ENCODE results near the gene PRSS56. TPM values are rescaled to one million over a fixed set of nuclear protein-coding genes. Genes with fewer than 3 reads are reported as not detected.
A peak's percentile ranks its signal among the peaks of the same experiment; 100 is the strongest.

PRSS56 gene
- total RNA-seq, 1 experiment from 2014 or later: not detected

DNA sequence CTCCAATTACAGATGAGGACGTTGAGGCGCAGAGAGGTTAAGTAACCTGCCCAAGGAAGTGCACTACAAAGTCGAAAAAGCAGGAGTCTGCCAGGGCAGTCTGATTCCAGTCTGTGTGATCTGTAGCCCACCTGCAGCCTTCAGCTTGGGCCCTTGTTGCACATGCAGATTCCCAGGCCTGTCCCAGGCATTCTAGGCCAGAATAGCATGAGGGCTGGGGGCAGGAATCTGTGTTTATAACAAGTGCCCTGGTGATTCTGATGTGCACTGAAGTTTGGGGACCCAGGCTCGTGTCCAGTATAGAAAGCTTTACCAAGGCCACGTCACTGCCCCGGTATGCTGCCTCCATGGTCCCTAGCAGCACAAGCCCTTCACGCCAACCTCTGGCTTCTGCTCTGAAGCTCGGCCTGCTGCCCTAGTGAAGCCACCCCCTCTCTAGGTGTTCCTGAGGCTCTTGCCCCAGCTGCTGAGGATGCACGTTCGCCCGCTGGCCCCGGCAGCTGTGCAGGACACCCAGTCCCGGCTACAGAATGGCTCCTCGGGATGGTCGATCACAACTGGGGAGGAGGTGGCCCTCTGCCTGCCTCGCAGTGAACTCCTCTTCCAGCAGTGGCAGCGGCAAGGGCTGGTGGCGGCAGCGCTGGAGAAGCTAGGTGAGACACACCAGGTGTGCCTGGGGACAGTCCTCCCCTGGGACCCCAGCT lies 23.9 kb downstream of the PRSS56 start:
- Histone ChIP-seq H4K20me1 (ENCODE audit: insufficient read depth, low read depth, low read length) (peaks cover 52% of the 10 kb centered on the region; the same call in 1 of the 2 replicates), H3K9me2 (replicated peaks; ENCODE audit: insufficient read depth, low read length) (no peaks in the 10 kb centered on the region), H3K4me1 (ENCODE audit: low read length) (no peaks in the 10 kb centered on the region), H3K79me2 (ENCODE audit: low read length) (peaks cover 19% of the 10 kb centered on the region), H3K9me3 (ENCODE audit: low read length) (no peaks in the 10 kb centered on the region), H3K36me3 (ENCODE audit: insufficient read depth, low read length) (peaks cover 16% of the 10 kb centered on the region; the same call in 1 of the 2 replicates), H3K4me2 (ENCODE audit: low read depth, low read length, poor library complexity, severe bottlenecking) (no peak overlapping the region), H3K27me3 (ENCODE audit: low read length) (no peaks in the 10 kb centered on the region), H3K4me3 (ENCODE audit: low read length) (no peak overlapping the region), H3K27ac (ENCODE audit: low read length) (no peak overlapping the region), H3K9ac (ENCODE audit: low read length) (no peak overlapping the region), H2AFZ (ENCODE audit: low read length) (no peak overlapping the region)
- no peak for DNase-seq

DNA sequence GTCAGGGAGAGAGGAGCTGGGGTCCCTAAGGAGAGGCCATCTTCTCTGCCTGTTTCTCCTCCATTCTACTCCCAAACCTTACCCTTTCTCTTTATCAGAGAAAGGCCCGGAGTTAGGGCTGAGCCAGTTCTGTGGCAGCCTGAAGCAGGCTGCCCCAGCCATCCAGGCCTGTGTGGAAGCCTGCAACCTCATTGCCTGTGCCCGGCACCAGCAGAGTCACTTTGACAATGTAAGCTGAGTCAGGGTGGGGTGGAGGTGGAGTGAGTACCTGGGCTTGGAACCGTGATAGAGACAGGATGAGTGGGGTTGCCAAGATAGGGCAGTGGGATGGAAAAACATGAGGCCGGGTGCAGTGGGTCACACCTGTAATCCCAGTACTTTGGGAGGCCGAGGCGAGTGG lies 24.5 kb downstream of the PRSS56 start:
- H3K4me1 ChIP-seq (ENCODE audit: low read length): peaks cover 5% of the 10 kb centered on the region; the same call in 1 of the 2 replicates
- H3K9me3 ChIP-seq (ENCODE audit: low read length): no peaks in the 10 kb centered on the region
- peaks cover 25% of the 10 kb centered on the region for H3K79me2 ChIP-seq (ENCODE audit: low read length)
- H3K36me3 ChIP-seq (ENCODE audit: insufficient read depth, low read length): peaks cover 16% of the 10 kb centered on the region; the same call in 1 of the 2 replicates
- no peaks in the 10 kb centered on the region for H3K9me2 ChIP-seq (replicated peaks; ENCODE audit: insufficient read depth, low read length)
- no peak overlapping the region for H3K4me2 ChIP-seq (ENCODE audit: low read depth, low read length, poor library complexity, severe bottlenecking)
- H2AFZ ChIP-seq (ENCODE audit: low read length): no peak overlapping the region
- H3K27ac ChIP-seq (ENCODE audit: low read length): no peak overlapping the region
- DNase-seq: no peak
- no peak overlapping the region for H3K4me3 ChIP-seq (ENCODE audit: low read length)
- H4K20me1 ChIP-seq (ENCODE audit: insufficient read depth, low read depth, low read length): peaks cover 46% of the 10 kb centered on the region; the same call in 1 of the 2 replicates
- no peak overlapping the region for H3K9ac ChIP-seq (ENCODE audit: low read length)
- no peaks in the 10 kb centered on the region for H3K27me3 ChIP-seq (ENCODE audit: low read length)

DNA sequence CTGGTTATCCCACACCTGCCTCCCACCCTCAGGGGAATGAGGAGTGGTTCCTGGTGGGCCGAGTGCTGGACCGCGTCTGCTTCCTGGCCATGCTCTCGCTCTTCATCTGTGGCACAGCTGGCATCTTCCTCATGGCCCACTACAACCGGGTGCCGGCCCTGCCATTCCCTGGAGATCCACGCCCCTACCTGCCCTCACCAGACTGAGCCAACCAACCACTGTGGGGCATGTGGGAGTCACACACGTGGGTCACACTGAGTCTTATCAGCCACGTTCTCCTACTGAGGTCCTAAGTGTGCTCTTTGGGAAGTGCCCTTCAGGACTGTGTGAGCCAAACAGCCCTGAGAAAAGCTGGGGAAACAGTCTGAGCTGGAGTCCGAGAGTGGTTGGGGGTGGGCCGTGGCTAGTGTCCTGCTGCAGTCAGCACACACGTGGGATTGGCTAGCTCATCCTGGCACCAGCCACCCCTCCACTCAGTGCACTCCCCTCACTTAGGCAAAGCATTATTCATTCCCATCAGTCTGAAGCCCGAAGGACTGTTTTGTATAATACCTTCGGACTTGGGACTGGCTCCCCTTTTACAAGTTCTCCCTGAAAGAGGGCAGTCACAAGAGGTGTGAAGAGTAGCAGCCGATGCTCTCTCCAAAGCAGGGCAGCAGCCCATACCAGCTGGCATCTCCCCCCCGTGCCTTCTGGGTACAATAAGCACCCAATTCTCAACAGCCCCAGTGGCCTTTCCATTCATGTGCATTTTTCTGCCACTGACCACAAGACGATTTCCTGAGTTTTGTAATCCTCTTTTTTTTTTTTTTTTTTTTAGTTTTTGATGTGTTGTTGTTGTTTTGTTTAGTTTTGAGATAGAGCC lies 25.6 kb downstream of the PRSS56 start:
- H3K4me3 ChIP-seq (ENCODE audit: low read length): no peak overlapping the region
- H3K9me2 ChIP-seq (replicated peaks; ENCODE audit: insufficient read depth, low read length): no peaks in the 10 kb centered on the region
- H3K4me2 ChIP-seq (ENCODE audit: low read depth, low read length, poor library complexity, severe bottlenecking): no peak overlapping the region
- peaks cover 6% of the 10 kb centered on the region; the same call in 1 of the 2 replicates for H3K4me1 ChIP-seq (ENCODE audit: low read length)
- no peaks in the 10 kb centered on the region for H3K27me3 ChIP-seq (ENCODE audit: low read length)
- no peak overlapping the region for H3K9ac ChIP-seq (ENCODE audit: low read length)
- H3K36me3 ChIP-seq (ENCODE audit: insufficient read depth, low read length): peaks cover 16% of the 10 kb centered on the region; the same call in 1 of the 2 replicates
- no peak overlapping the region for H2AFZ ChIP-seq (ENCODE audit: low read length)
- H3K27ac ChIP-seq (ENCODE audit: low read length): no peak overlapping the region
- peaks cover 33% of the 10 kb centered on the region for H3K79me2 ChIP-seq (ENCODE audit: low read length)
- no peaks in the 10 kb centered on the region for H3K9me3 ChIP-seq (ENCODE audit: low read length)
- peaks cover 44% of the 10 kb centered on the region; the same call in 1 of the 2 replicates for H4K20me1 ChIP-seq (ENCODE audit: insufficient read depth, low read depth, low read length)
- no peak for DNase-seq

DNA sequence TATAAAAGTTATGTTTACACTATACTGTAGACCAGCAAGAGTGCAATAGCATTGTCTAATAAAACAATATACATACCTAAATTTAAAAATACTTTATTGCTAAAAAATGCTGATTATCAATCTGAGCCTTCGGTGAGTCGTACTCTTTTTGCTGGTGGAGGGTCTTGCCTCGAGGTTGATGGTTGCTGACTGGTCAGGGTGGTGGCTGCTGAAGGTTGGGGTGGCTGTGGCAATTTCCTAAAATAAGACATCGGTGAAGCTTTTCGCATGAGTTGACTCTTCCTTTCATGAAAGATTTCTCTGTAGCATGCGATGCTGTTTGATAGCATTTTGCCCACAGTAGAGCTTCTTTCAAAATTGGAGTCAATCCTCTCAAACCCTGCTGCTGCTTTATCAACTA lies 27.8 kb downstream of the PRSS56 start:
- no peak overlapping the region for H2AFZ ChIP-seq (ENCODE audit: low read length)
- no peaks in the 10 kb centered on the region for H3K9me2 ChIP-seq (replicated peaks; ENCODE audit: insufficient read depth, low read length)
- H3K9me3 ChIP-seq (ENCODE audit: low read length): no peaks in the 10 kb centered on the region
- no peak for DNase-seq
- peaks cover 56% of the 10 kb centered on the region for H3K79me2 ChIP-seq (ENCODE audit: low read length)
- no peak overlapping the region for H3K4me2 ChIP-seq (ENCODE audit: low read depth, low read length, poor library complexity, severe bottlenecking)
- H4K20me1 ChIP-seq (ENCODE audit: insufficient read depth, low read depth, low read length): peaks cover 34% of the 10 kb centered on the region; the same call in 1 of the 2 replicates
- H3K27me3 ChIP-seq (ENCODE audit: low read length): no peaks in the 10 kb centered on the region
- H3K36me3 ChIP-seq (ENCODE audit: insufficient read depth, low read length): peaks cover 21% of the 10 kb centered on the region; the same call in 1 of the 2 replicates
- peaks cover 20% of the 10 kb centered on the region for H3K4me1 ChIP-seq (ENCODE audit: low read length)
- no peak overlapping the region for H3K27ac ChIP-seq (ENCODE audit: low read length)
- no peak overlapping the region for H3K9ac ChIP-seq (ENCODE audit: low read length)
- H3K4me3 ChIP-seq (ENCODE audit: low read length): no peak overlapping the region

GRCh38 chr2:232549655-232550353 lies 29.6 kb downstream of the PRSS56 start:
- Histone ChIP-seq H3K79me2 (ENCODE audit: low read length) (peaks cover 74% of the 10 kb centered on the region), H3K27ac (ENCODE audit: low read length) (peak overlapping the region; percentile 85), H2AFZ (ENCODE audit: low read length) (peak overlapping the region; percentile 40; the same call in 1 of the 2 replicates), H3K9ac (ENCODE audit: low read length) (peak overlapping the region; percentile 99), H3K9me2 (replicated peaks; ENCODE audit: insufficient read depth, low read length) (no peaks in the 10 kb centered on the region), H3K4me1 (ENCODE audit: low read length) (peaks cover 25% of the 10 kb centered on the region), H3K36me3 (ENCODE audit: insufficient read depth, low read length) (peaks cover 28% of the 10 kb centered on the region; the same call in 1 of the 2 replicates), H3K4me3 (ENCODE audit: low read length) (peak overlapping the region; percentile 78), H3K4me2 (ENCODE audit: low read depth, low read length, poor library complexity, severe bottlenecking) (peak overlapping the region; percentile 92), H4K20me1 (ENCODE audit: insufficient read depth, low read depth, low read length) (peaks cover 22% of the 10 kb centered on the region; the same call in 1 of the 2 replicates), H3K27me3 (ENCODE audit: low read length) (no peaks in the 10 kb centered on the region), H3K9me3 (ENCODE audit: low read length) (no peaks in the 10 kb centered on the region)
- DNase-seq: peak; percentile 73

- H3K9me3 ChIP-seq (ENCODE audit: low read length): no peaks in the 10 kb centered on the region
- peaks cover 82% of the 10 kb centered on the region for H3K79me2 ChIP-seq (ENCODE audit: low read length)
- H3K27me3 ChIP-seq (ENCODE audit: low read length): no peaks in the 10 kb centered on the region
- peak within 1 kb of the TSS; percentile 92 for H3K4me2 ChIP-seq (ENCODE audit: low read depth, low read length, poor library complexity, severe bottlenecking)
- peaks cover 24% of the 10 kb centered on the region; the same call in 1 of the 2 replicates for H4K20me1 ChIP-seq (ENCODE audit: insufficient read depth, low read depth, low read length)
- peaks cover 25% of the 10 kb centered on the region for H3K4me1 ChIP-seq (ENCODE audit: low read length)
- DNase-seq: peak; percentile 97
- peaks cover 30% of the 10 kb centered on the region; the same call in 1 of the 2 replicates for H3K36me3 ChIP-seq (ENCODE audit: insufficient read depth, low read length)
- H3K9ac ChIP-seq (ENCODE audit: low read length): peak within 1 kb of the TSS; percentile 99
- H3K4me3 ChIP-seq (ENCODE audit: low read length): peak within 1 kb of the TSS; percentile 78
- H2AFZ ChIP-seq (ENCODE audit: low read length): peak within 1 kb of the TSS; percentile 40; the same call in 1 of the 2 replicates
- H3K9me2 ChIP-seq (replicated peaks; ENCODE audit: insufficient read depth, low read length): no peaks in the 10 kb centered on the region
- peak within 1 kb of the TSS; percentile 85 for H3K27ac ChIP-seq (ENCODE audit: low read length)
Measured at GRCh38 chr2:232550354-232551249, 30.4 kb downstream of the PRSS56 start, which contains the start of the genes EIF4E2 and TIGD1. Gene EIF4E2, plus strand, starts transcription at chr2:232550689. Its CDS starts 36 bp downstream, at chr2:232550725. Gene TIGD1, minus strand, starts transcription at chr2:232550557. Its CDS starts 675 bp downstream, at chr2:232549882.

DNA sequence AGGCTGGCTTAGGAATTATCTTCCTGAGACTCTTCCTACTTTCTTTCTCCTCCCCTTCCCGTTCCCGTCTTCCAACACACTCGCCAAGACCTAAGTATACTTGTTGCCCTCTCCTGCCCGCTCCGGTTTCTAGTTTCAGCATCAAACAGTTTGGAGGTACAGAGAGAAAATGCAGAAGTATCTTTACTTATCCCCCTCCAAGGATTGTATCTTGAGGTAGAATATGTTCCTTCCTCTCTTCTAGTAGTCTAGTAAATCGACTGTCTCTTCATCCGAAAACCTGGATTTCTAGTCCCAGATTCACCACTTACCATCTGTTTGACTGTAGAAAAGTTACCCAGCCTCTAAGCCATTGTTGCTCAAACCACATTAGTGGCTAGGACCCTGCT lies 31.1 kb downstream of the PRSS56 start:
- Histone ChIP-seq H3K27me3 (ENCODE audit: low read length) (no peaks in the 10 kb centered on the region), H3K4me3 (ENCODE audit: low read length) (peak overlapping the region; percentile 78), H3K4me2 (ENCODE audit: low read depth, low read length, poor library complexity, severe bottlenecking) (peak overlapping the region; percentile 92), H3K9ac (ENCODE audit: low read length) (peak overlapping the region; percentile 99), H3K4me1 (ENCODE audit: low read length) (peaks cover 25% of the 10 kb centered on the region), H3K9me3 (ENCODE audit: low read length) (no peaks in the 10 kb centered on the region), H4K20me1 (ENCODE audit: insufficient read depth, low read depth, low read length) (peaks cover 19% of the 10 kb centered on the region; the same call in 1 of the 2 replicates), H3K9me2 (replicated peaks; ENCODE audit: insufficient read depth, low read length) (no peaks in the 10 kb centered on the region), H3K36me3 (ENCODE audit: insufficient read depth, low read length) (peaks cover 31% of the 10 kb centered on the region; the same call in 1 of the 2 replicates), H3K79me2 (ENCODE audit: low read length) (peaks cover 88% of the 10 kb centered on the region), H2AFZ (ENCODE audit: low read length) (no peak overlapping the region), H3K27ac (ENCODE audit: low read length) (peak overlapping the region; percentile 85)
- peak; percentile 59 for DNase-seq
